GM12878 (cell line): ENCODE results near the gene ASTL. TPM values are rescaled to one million over a fixed set of nuclear protein-coding genes. Genes with fewer than 3 reads are reported as not detected.

Experiments used
- ATAC-seq: fragments of 200-7000 bp; cut with Tn5 transposase; 3 replicates; pipeline ENCODE4 v1.9.1; 2020; ENCODE audit warnings: mild to moderate bottlenecking, moderate library complexity
- BruUV-seq: library from RNA; stranded (reverse); fragments of 400-500 nt; replicated peaks from 2 replicates; lab custom pipeline; 2021; lab: Mats Ljungman, UMichigan
- CTCF ChIA-PET: fragments of 300-600 bp; sonication (Branson Sonifier 250); formaldehyde crosslinking; extraction: SDS; loops from one replicate; lab custom pipeline; 2021; ENCODE audit warnings: inconsistent platforms; lab: Yijun Ruan, JAX
- POLR2A ChIA-PET: fragments of 350-600 bp; formaldehyde crosslinking; extraction: SDS; loops from one replicate; lab custom pipeline; 2021; ENCODE audit warnings: inconsistent platforms; lab: Charles Lee
- RAD21 ChIA-PET: fragments of 300-600 bp; sonication (Branson Sonifier 250); formaldehyde crosslinking; loops from one replicate; lab custom pipeline; 2023; ENCODE audit warnings: antibody characterized with exemption; ENCODE audit not compliant: unreplicated experiment; lab: Charles Lee
- SMC1A ChIA-PET: fragments of 300-600 bp; sonication (Branson Sonifier 250); formaldehyde crosslinking; loops from one replicate; lab custom pipeline; 2023; ENCODE audit not compliant: unreplicated experiment, uncharacterized antibody; lab: Charles Lee
- DNase-seq: peaks from one replicate; pipeline ENCODE4 v3.0.0-alpha.2; 2011; ENCODE audit warnings: low read depth, low spot score
- FAIRE-seq: peaks from 3 replicates; lab custom pipeline; 2011; peaks lifted over from hg19 to GRCh38; lab: Jason Lieb, UNC
- H2AFZ ChIP-seq: 2 replicates; pipeline ENCODE4 v1.6.0; 2011; ENCODE audit warnings: low read depth, low read length, control low read depth; ENCODE audit not compliant: control insufficient read depth
- H3K27ac ChIP-seq: 2 replicates; pipeline ENCODE4 v1.5.1; 2011; ENCODE audit warnings: control low read depth; ENCODE audit not compliant: control insufficient read depth, insufficient read depth
- H3K27me3 ChIP-seq, 2 experiments: replicated peaks in 1 of 2; 2 replicates each; pipeline versions ENCODE4 v1.6.0 to v1.6.1; 2011; ENCODE audit warnings: low read length in 1 of 2; ENCODE audit not compliant: control insufficient read depth in 2 of 2, insufficient read depth in 2 of 2
- H3K36me3 ChIP-seq, 2 experiments: 2 replicates each; pipeline ENCODE4 v1.5.1; 2011; ENCODE audit warnings: low read length in 1 of 2; ENCODE audit not compliant: control insufficient read depth in 2 of 2, insufficient read depth in 2 of 2
- H3K4me1 ChIP-seq: 2 replicates; pipeline ENCODE4 v1.6.1; 2011; ENCODE audit warnings: mild to moderate bottlenecking, low read length, moderate library complexity, mixed read lengths; ENCODE audit not compliant: control insufficient read depth, insufficient read depth
- H3K4me2 ChIP-seq: 2 replicates; pipeline ENCODE4 v1.6.0; 2011; ENCODE audit warnings: control low read depth; ENCODE audit not compliant: control insufficient read depth, insufficient read depth
- H3K4me3 ChIP-seq: fragments of 200-600 bp; sonication (generic); 2 replicates; pipeline ENCODE4 v1.5.1; 2016
- H3K79me2 ChIP-seq: 2 replicates; pipeline ENCODE4 v1.6.0; 2011; ENCODE audit warnings: low read length; ENCODE audit not compliant: control insufficient read depth, insufficient read depth
- H3K9ac ChIP-seq: 2 replicates; pipeline ENCODE4 v1.8.0; 2011; ENCODE audit warnings: low read length, control low read depth, mixed read lengths; ENCODE audit not compliant: control insufficient read depth, insufficient read depth
- H3K9me3 ChIP-seq: replicated peaks from 3 replicates; pipeline ENCODE4 v1.5.1; 2011; ENCODE audit warnings: mild to moderate bottlenecking, low read length; ENCODE audit not compliant: control insufficient read depth, insufficient read depth
- H4K20me1 ChIP-seq: 2 replicates; pipeline ENCODE4 v1.6.0; 2011; ENCODE audit not compliant: control insufficient read depth, insufficient read depth
- CHD1 ChIP-seq: IDR thresholded peaks from 2 replicates; pipeline ENCODE4 v1.6.1; 2012; ENCODE audit warnings: low read depth, low read length, improper control_type of control experiment
- EGR1 ChIP-seq, 2 experiments: IDR thresholded peaks; 1 replicate in 1 of 2; 2 replicates in 1 of 2; pipeline ENCODE4 v1.6.1; 2011 to 2012; ENCODE audit warnings: low read depth in 2 of 2, low read length in 2 of 2, borderline replicate concordance in 1 of 2, mild to moderate bottlenecking in 1 of 2, moderate library complexity in 1 of 2
- GABPA ChIP-seq: IDR thresholded peaks from 2 replicates; pipeline ENCODE4 v1.6.1; 2014; ENCODE audit warnings: antibody characterized with exemption, low read depth, mild to moderate bottlenecking, inconsistent platforms
- HSF1 ChIP-seq: fragments of 150-350 bp; IDR thresholded peaks from 2 replicates; pipeline ENCODE4 v1.6.1; 2014; ENCODE audit warnings: mild to moderate bottlenecking, low read depth, low read length
- MXI1 ChIP-seq: fragments of 150-350 bp; IDR thresholded peaks from 2 replicates; pipeline ENCODE4 v1.6.1; 2011; ENCODE audit warnings: low read depth, mild to moderate bottlenecking, inconsistent platforms, low read length, improper control_type of control experiment
- RBBP5 ChIP-seq: fragments of 200-600 bp; sonication (generic); conservative IDR thresholded peaks from 2 replicates; pipeline ENCODE4 v1.6.1; 2016
- SMAD1 ChIP-seq: fragments of 450-650 bp; IDR thresholded peaks from 2 replicates; pipeline ENCODE4 v1.6.1; 2018; ENCODE audit warnings: mild to moderate bottlenecking, low read depth; ENCODE audit not compliant: partially characterized antibody
- SUPT20H ChIP-seq: IDR thresholded peaks from 2 replicates; pipeline ENCODE4 v1.6.1; 2011; ENCODE audit warnings: low read depth, mild to moderate bottlenecking, low read length, moderate library complexity, borderline replicate concordance; ENCODE audit not compliant: control insufficient read depth
- TCF3 ChIP-seq: IDR thresholded peaks from 2 replicates; pipeline ENCODE4 v1.6.1; 2012; ENCODE audit warnings: low read depth, mild to moderate bottlenecking, low read length, borderline replicate concordance; ENCODE audit not compliant: insufficient read depth
- ZBTB33 ChIP-seq: fragments of 450-650 bp; IDR thresholded peaks from 2 replicates; pipeline ENCODE4 v1.6.1; 2017; ENCODE audit warnings: mild to moderate bottlenecking
- ZNF217 ChIP-seq: fragments of 450-650 bp; IDR thresholded peaks from 2 replicates; pipeline ENCODE4 v1.6.1; 2017; ENCODE audit warnings: antibody characterized with exemption, mild to moderate bottlenecking
- WGBS: methylation state at CpG from one replicate; pipeline ENCODE4 v1.1.6; 2016; ENCODE audit warnings: low lambda C conversion rate; ENCODE audit not compliant: insufficient replicate concordance, insufficient coverage; ENCODE audit errors: missing lambda C conversion rate; 5-methylcytosine and 5-hydroxymethylcytosine counted together
- in situ Hi-C: fragments of 300-500 bp; cut with MboI; formaldehyde crosslinking; loops from 9 replicates; pipeline ENCODE4 v1.14.3; 2018; ENCODE audit warnings: mixed read lengths
- intact Hi-C: fragments of 100-400 bp; cut with micrococcal nuclease; formaldehyde crosslinking; loops from one replicate; pipeline ENCODE4 v1.14.2; 2022; ENCODE audit not compliant: unreplicated experiment
- polyA plus RNA-seq, 11 experiments: library from polyadenylated mRNA; depleted of rRNA in 4 of 11; unstranded in 6 of 11; stranded (reverse) in 5 of 11; fragments of >200 nt; fragmentation: Nextera tagmentation in 4 of 11; fragmentation: Illumina TruSeq in 1 of 11; extraction: Ambion mirVana in 4 of 11; extraction: Trizol in 1 of 11; gene quantifications; 1 replicate in 1 of 11; 2 replicates in 10 of 11; pipeline versions ENCODE4 v1.2.1 to v1.2.3, GENCODE V29; 2011 to 2016; ENCODE audit warnings: inconsistent platforms in 2 of 11, missing spikeins in 2 of 11, low read depth in 1 of 11
- total RNA-seq, 4 experiments: library from RNA; depleted of rRNA in 3 of 4; stranded (reverse); fragments of >200 nt in 3 of 4; fragmentation: Illumina TruSeq in 1 of 4; extraction: Trizol in 1 of 4; gene quantifications; 2 replicates each; pipeline versions ENCODE4 v1.2.1 to v1.2.3, GENCODE V29; 2013 to 2021
- TF ChIP-seq, protein P1 (sequence below): fragments of 450-650 bp; IDR thresholded peaks from 2 replicates; pipeline ENCODE4 v1.6.1; 2016; ENCODE audit warnings: mild to moderate bottlenecking, moderate library complexity, borderline replicate concordance
- TF ChIP-seq, protein P2 (sequence below), 3 experiments: IDR thresholded peaks in 2 of 3; conservative IDR thresholded peaks in 1 of 3; 2 replicates each; pipeline ENCODE4 v1.5.1; 2011; ENCODE audit warnings: low read depth in 3 of 3, low read length in 3 of 3, mild to moderate bottlenecking in 3 of 3, control low read depth in 2 of 3, moderate library complexity in 2 of 3, inconsistent platforms in 1 of 3, mixed read lengths in 1 of 3; ENCODE audit not compliant: control insufficient read depth in 2 of 3, insufficient read depth in 1 of 3; ENCODE audit errors: extremely low read depth in 1 of 3

Gene ASTL
- total and polyA plus RNA-seq, 10 of the 15 experiments (the other 5 are each of a cell fraction or from before 2014, with no cell fraction given) = 0.18 to 1.0 (median 0.38) TPM; not detected in 4

- Histone ChIP-seq H4K20me1 (no peaks in the 10 kb centered on the region), H3K9ac (no peak overlapping the region), H3K4me1 (peaks cover 2% of the 10 kb centered on the region; the same call in 1 of the 2 replicates), H3K9me3 (no peaks in the 10 kb centered on the region), H2AFZ (no peak overlapping the region), H3K4me3 (no peak overlapping the region), H3K27ac (no peak overlapping the region), H3K27me3 (no peaks in the 10 kb centered on the region), H3K36me3 (peaks cover 9 to 32% of the 10 kb centered on the region in 2 experiments), H3K79me2 (no peaks in the 10 kb centered on the region), H3K4me2 (no peak overlapping the region)
- in situ Hi-C loops (no loop called here), intact Hi-C loops (no loop called here)
- ChIA-PET RAD21 (interaction anchor here (0.7 kb wide), 1 partner anchor 54 kb away, joined by 3 read pairs; no protein-coding TSS in a partner anchor), POLR2A (interaction anchor here (0.6 to 0.9 kb wide), 3 partner anchors 17 to 103 kb away, joined by 3 to 4 read pairs (median 4); no protein-coding TSS in a partner anchor), SMC1A (interaction anchor here (1.2 to 1.3 kb wide), 2 partner anchors 10 to 49 kb away, joined by 3 to 6 read pairs; no protein-coding TSS in a partner anchor), CTCF (interaction anchor here (2.2 to 3.0 kb wide), 2 partner anchors 10 to 47 kb away, joined by 6 to 15 read pairs; partner anchors contain the start of gene ASTL)
- DNase-seq (no peak), ATAC-seq (no peak), FAIRE-seq (no peak)
- WGBS = 97% methylated on average over 8 of the region's 8 CpGs
- no peak for TF ChIP-seq ZBTB33
- TF ChIP-seq ZNF217 = no peak
- no peak for TF ChIP-seq HSF1
- TF ChIP-seq MXI1 = no peak
- no peak for TF ChIP-seq TCF3
- no peak for TF ChIP-seq SUPT20H
- TF ChIP-seq, protein P1, sequence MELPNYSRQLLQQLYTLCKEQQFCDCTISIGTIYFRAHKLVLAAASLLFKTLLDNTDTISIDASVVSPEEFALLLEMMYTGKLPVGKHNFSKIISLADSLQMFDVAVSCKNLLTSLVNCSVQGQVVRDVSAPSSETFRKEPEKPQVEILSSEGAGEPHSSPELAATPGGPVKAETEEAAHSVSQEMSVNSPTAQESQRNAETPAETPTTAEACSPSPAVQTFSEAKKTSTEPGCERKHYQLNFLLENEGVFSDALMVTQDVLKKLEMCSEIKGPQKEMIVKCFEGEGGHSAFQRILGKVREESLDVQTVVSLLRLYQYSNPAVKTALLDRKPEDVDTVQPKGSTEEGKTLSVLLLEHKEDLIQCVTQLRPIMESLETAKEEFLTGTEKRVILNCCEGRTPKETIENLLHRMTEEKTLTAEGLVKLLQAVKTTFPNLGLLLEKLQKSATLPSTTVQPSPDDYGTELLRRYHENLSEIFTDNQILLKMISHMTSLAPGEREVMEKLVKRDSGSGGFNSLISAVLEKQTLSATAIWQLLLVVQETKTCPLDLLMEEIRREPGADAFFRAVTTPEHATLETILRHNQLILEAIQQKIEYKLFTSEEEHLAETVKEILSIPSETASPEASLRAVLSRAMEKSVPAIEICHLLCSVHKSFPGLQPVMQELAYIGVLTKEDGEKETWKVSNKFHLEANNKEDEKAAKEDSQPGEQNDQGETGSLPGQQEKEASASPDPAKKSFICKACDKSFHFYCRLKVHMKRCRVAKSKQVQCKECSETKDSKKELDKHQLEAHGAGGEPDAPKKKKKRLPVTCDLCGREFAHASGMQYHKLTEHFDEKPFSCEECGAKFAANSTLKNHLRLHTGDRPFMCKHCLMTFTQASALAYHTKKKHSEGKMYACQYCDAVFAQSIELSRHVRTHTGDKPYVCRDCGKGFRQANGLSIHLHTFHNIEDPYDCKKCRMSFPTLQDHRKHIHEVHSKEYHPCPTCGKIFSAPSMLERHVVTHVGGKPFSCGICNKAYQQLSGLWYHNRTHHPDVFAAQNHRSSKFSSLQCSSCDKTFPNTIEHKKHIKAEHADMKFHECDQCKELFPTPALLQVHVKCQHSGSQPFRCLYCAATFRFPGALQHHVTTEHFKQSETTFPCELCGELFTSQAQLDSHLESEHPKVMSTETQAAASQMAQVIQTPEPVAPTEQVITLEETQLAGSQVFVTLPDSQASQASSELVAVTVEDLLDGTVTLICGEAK = no peak
- TF ChIP-seq SMAD1 = no peak
- TF ChIP-seq RBBP5 = no peak
- TF ChIP-seq CHD1 = no peak
- TF ChIP-seq, protein P2, sequence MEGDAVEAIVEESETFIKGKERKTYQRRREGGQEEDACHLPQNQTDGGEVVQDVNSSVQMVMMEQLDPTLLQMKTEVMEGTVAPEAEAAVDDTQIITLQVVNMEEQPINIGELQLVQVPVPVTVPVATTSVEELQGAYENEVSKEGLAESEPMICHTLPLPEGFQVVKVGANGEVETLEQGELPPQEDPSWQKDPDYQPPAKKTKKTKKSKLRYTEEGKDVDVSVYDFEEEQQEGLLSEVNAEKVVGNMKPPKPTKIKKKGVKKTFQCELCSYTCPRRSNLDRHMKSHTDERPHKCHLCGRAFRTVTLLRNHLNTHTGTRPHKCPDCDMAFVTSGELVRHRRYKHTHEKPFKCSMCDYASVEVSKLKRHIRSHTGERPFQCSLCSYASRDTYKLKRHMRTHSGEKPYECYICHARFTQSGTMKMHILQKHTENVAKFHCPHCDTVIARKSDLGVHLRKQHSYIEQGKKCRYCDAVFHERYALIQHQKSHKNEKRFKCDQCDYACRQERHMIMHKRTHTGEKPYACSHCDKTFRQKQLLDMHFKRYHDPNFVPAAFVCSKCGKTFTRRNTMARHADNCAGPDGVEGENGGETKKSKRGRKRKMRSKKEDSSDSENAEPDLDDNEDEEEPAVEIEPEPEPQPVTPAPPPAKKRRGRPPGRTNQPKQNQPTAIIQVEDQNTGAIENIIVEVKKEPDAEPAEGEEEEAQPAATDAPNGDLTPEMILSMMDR (IDR thresholded peaks at IDR 0.05 in 2 of 3, conservative IDR thresholded peaks at IDR 0.05 in 1 of 3; ENCODE audit: control insufficient read depth in 2 of 3, extremely low read depth in 1 of 3, insufficient read depth in 1 of 3, low read depth in 3 of 3, low read length in 3 of 3) = no peak
- TF ChIP-seq EGR1 (IDR thresholded peaks at IDR 0.05; ENCODE audit: borderline replicate concordance in 1 of 2, low read depth in 2 of 2, low read length in 2 of 2) = no peak
- no peak for TF ChIP-seq GABPA
- TSS peak; percentile 64 for BruUV-seq
Measured at GRCh38 chr2:96184989-96185388, 46.7 kb upstream of the ASTL start.
